Prostate gland (tissue), 2 donors: ENCODE data around the gene GOLGA6A. TPM values are rescaled to one million over a fixed set of nuclear protein-coding genes. Genes with fewer than 3 reads are reported as not detected.
A peak's percentile ranks its signal among the peaks of the same experiment; 100 is the strongest.

Source experiments
- DNase-seq: peaks from one replicate; pipeline ENCODE4 v3.0.0-alpha.2; 2019; ENCODE audit warnings: low spot score
- H3K27ac ChIP-seq, 2 donors: fragments of 200-600 bp; sonication (generic); 2 replicates each; pipeline ENCODE4 v1.5.1; 2017 to 2019
- H3K27me3 ChIP-seq: fragments of 200-600 bp; sonication (generic); replicated peaks from 2 replicates; pipeline ENCODE4 v1.5.1; 2019; ENCODE audit not compliant: insufficient read depth
- H3K36me3 ChIP-seq, 2 donors: fragments of 200-600 bp; sonication (generic); 1 replicate in 1 of 2; 2 replicates in 1 of 2; pipeline versions ENCODE4 v1.5.1 to v1.8.1; 2017 to 2019
- H3K4me1 ChIP-seq: fragments of 200-600 bp; sonication (generic); replicated peaks from 2 replicates; pipeline ENCODE4 v1.5.1; 2019
- H3K4me3 ChIP-seq, 2 donors: fragments of 200-600 bp; sonication (generic); 2 replicates each; pipeline ENCODE4 v1.5.1; 2017 to 2019
- H3K9me3 ChIP-seq: fragments of 200-600 bp; sonication (generic); 2 replicates; pipeline ENCODE4 v1.5.1; 2017
- POLR2A ChIP-seq: fragments of 450-650 bp; IDR thresholded peaks from one replicate; pipeline ENCODE4 v1.6.1; 2016; ENCODE audit warnings: antibody characterized with exemption, mild to moderate bottlenecking
- POLR2AphosphoS5 ChIP-seq: sonication (generic); formaldehyde crosslinking; IDR thresholded peaks from one replicate; pipeline ENCODE4 v1.6.1; 2017; ENCODE audit warnings: antibody characterized with exemption
- WGBS: methylation state at CpG from one replicate; pipeline ENCODE4 v1.1.5; 2018; 5-methylcytosine and 5-hydroxymethylcytosine counted together
- intact Hi-C: fragments of 100-400 bp; cut with DNase I; formaldehyde crosslinking; loops from one replicate; pipeline ENCODE4 v1.14.2; 2022
- total RNA-seq, 2 donors: library from RNA; depleted of rRNA; stranded (reverse); fragments of >200 nt; gene quantifications; one replicate each; pipeline ENCODE4 v1.1.0, GENCODE V29; 2016
- TF ChIP-seq, protein P1 (sequence below), 4 experiments: fragments of 200-600 bp in 2 of 4; fragments of 450-650 bp in 2 of 4; sonication (generic) in 2 of 4; IDR thresholded peaks; 1 replicate in 3 of 4; 2 replicates in 1 of 4; pipeline ENCODE4 v1.5.1; 2016 to 2019; ENCODE audit warnings: antibody characterized with exemption in 4 of 4, mild to moderate bottlenecking in 2 of 4, moderate library complexity in 2 of 4

GOLGA6A gene
- total RNA-seq, 2 donors from 2014 or later = 4.4 TPM; not detected in 1

DNA sequence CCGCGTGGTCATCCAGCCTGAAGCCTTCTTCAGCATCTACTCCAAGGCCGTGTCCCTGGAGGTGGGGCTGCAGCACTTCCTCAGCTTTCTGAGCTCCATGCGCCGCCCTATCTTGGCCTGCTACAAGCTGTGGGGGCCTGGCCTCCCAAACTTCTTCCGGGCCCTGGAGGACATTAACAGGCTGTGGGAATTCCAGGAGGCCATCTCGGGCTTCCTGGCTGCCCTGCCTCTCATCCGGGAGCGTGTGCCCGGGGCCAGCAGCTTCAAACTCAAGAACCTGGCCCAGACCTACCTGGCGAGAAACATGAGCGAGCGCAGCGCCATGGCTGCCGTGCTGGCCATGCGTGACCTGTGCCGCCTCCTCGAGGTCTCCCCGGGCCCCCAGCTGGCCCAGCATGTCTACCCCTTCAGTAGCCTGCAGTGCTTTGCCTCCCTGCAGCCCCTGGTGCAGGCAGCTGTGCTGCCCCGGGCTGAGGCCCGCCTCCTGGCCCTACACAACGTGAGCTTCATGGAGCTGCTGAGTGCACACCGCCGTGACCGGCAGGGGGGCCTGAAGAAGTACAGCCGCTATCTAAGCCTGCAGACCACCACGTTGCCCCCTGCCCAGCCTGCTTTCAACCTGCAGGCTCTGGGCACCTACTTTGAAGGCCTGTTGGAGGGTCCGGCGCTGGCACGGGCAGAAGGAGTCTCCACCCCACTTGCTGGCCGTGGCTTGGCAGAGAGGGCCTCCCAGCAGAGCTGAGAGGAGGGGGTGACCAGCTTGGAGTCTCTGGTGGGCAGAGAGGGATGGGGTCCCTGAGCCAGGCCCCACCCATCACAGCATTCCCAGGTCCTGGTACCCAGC, 37.9 kb downstream of the GOLGA6A start:
- intact Hi-C loops = no loop called here
- Histone ChIP-seq H3K4me3 (no peak overlapping the region), H3K4me1 (no peaks in the 10 kb centered on the region), H3K27ac (no peak overlapping the region), H3K36me3 (peaks cover 0 to 5% of the 10 kb centered on the region in 2 donors), H3K27me3 (no peaks in the 10 kb centered on the region), H3K9me3 (no peaks in the 10 kb centered on the region)
- WGBS = 85% methylated on average over 31 of the region's 31 CpGs
- no peak for TF ChIP-seq POLR2AphosphoS5
- no peak for TF ChIP-seq POLR2A
- no peak for DNase-seq

DNA sequence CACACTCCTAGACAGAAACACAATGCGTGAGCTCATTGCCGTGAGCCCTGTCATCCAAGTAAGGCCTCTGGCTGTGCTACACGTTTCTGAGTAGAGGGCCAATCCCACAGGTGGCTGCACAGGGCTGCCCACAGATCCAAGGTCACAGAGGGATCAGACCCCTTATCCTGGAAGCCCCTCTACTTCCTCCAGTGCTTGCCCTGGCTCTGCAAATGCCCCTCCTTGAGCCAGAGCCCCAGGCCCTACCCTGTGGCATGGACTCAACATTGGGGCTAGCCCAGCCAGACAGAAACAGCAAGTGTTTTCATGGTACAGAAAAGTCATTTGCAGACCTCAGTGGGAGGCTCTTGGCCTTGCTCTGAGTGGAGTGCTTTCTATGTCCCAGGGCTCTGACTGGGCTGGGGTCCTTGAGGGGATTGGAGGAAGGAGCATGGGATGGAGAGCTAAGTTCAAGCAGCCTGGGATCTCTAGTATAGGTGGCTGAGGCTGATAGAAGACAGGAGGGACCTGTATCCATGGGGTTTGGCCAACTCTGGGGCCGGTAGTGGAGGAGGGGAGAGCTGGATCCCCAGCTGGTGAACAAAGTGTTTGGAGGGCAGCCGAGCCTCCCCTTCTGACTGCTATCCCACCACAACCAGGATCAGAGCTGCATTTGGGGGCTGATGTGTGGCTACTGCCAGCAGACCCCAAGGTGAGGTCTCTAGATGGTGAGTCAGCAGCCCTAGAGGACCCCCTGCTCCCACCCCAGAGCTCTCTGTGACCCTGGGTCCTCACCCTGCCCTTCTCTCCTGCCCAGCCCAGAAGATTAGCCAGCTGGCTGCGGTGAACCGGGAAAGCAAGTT, 38.7 kb downstream of the GOLGA6A start:
- WGBS = 76% methylated on average over 7 of the region's 7 CpGs
- no peaks in the 10 kb centered on the region for H3K4me1 ChIP-seq
- DNase-seq = no peak

DNA sequence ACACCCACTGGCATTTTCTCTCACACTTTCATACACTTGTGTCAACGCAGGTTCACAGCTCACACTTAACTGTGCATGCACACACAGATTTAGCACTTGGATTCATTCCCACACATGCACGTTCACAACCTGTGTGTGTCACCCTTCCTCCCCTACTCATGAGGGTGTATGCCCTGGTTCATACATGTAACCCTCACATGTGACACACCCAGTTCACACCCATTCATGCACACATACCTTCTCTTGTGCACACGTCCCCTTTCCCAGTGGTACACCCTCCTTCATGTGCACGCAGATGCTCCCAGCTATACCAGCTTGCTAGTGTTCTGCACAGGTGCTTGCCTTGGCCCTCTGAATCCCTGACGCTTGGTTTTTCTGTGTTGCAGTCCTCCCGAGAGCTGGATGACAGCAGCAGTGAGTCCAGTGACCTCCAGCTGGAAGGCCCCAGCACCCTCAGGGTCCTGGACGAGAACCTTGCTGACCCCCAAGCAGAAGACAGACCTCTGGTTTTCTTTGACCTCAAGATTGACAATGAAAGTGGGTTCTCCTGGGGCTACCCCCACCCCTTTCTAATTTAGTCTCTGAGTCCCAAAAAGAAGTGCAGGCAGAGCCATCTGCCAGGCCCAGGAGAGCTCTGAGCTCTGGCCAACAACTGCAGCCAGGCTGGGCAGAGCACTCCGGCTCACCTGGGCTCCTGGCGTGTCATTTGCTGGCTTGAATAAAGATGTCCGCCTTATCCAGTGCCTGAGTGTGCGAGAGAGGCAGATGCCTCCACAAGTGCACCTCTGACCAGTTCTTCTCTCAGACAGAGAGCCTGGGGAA, 39.5 kb downstream of the GOLGA6A start:
- TF ChIP-seq POLR2A = no peak
- TF ChIP-seq, protein P1, sequence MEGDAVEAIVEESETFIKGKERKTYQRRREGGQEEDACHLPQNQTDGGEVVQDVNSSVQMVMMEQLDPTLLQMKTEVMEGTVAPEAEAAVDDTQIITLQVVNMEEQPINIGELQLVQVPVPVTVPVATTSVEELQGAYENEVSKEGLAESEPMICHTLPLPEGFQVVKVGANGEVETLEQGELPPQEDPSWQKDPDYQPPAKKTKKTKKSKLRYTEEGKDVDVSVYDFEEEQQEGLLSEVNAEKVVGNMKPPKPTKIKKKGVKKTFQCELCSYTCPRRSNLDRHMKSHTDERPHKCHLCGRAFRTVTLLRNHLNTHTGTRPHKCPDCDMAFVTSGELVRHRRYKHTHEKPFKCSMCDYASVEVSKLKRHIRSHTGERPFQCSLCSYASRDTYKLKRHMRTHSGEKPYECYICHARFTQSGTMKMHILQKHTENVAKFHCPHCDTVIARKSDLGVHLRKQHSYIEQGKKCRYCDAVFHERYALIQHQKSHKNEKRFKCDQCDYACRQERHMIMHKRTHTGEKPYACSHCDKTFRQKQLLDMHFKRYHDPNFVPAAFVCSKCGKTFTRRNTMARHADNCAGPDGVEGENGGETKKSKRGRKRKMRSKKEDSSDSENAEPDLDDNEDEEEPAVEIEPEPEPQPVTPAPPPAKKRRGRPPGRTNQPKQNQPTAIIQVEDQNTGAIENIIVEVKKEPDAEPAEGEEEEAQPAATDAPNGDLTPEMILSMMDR (IDR thresholded peaks at IDR 0.05) = no peak
- no peak for TF ChIP-seq POLR2AphosphoS5
- Histone ChIP-seq H3K4me3 (no peak overlapping the region), H3K4me1 (no peaks in the 10 kb centered on the region), H3K27ac (no peak overlapping the region), H3K9me3 (no peaks in the 10 kb centered on the region), H3K36me3 (peaks cover 0 to 5% of the 10 kb centered on the region in 2 donors), H3K27me3 (no peaks in the 10 kb centered on the region)
- WGBS = 94% methylated on average over 10 of the region's 11 CpGs
- DNase-seq = no peak
- intact Hi-C loops = no loop called here

More for the DNA sequence above, 38.7 kb downstream of the GOLGA6A start:
- Histone ChIP-seq H3K36me3 (peaks cover 0 to 5% of the 10 kb centered on the region in 2 donors), H3K27me3 (no peaks in the 10 kb centered on the region), H3K9me3 (no peaks in the 10 kb centered on the region), H3K4me3 (no peak overlapping the region), H3K27ac (no peak overlapping the region)
- TF ChIP-seq POLR2AphosphoS5 = no peak
- no peak for TF ChIP-seq POLR2A
- intact Hi-C loops = no loop called here

DNA sequence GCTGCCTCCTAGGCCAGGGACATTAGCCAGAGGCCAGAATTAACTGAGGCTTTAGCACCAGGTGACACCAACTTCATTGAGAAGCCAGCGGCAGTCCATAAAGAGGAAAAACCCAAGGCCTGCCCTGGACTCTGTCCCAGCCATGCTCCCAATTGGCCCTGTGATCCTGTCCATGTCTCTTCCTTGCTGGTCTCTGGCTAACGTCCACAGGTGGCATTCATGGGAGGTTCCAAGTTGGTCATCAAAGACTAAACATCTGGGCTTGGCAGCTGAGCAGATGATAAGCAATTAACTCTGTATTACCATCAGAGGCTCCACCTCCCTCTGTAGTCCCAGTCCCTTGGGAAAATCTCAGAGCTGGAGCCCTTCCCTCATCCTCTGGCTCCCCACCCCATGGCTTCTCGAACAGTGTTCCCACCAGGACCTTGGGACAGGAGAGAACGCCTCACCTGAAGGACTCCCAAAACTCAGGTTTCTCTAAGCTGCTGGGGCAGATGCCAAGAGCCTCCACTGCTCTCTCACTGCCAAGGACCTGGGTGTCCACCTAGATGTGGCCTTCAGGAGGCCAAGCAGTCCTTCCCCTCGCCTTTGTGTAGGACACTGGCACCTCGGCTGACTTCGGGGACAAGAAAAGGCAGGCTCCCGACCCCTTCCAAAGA, 40.4 kb downstream of the GOLGA6A start:
- no peak overlapping the region for H3K27ac ChIP-seq

DNA sequence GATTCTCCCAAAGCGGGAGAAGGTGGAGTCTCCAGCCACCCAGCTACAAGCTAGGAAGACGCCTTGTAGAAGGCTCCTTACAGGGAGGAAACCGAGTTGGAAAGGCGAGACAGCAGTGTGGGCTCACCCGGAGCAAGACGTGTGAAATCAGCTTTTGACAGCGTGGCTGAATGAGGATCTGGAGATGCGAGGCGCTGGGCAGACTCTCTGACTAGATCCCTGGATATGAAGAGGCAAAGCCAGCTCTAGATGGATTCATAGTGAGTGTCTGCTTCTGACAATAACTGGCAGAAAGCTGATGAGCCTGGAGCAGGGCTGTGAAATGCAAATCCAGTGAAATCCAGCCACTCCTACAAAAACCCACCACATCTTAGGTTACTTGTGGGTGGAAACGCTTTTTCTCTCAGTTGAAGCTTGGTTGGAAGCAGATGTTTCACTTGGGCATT, 41.0 kb downstream of the GOLGA6A start:
- TF ChIP-seq, protein P1 (IDR thresholded peaks at IDR 0.05) = no peak
- TF ChIP-seq POLR2A (no peak), POLR2AphosphoS5 (no peak)
- Histone ChIP-seq H3K36me3 (peaks cover 0 to 5% of the 10 kb centered on the region in 2 donors), H3K27me3 (no peaks in the 10 kb centered on the region), H3K4me1 (no peaks in the 10 kb centered on the region), H3K9me3 (no peaks in the 10 kb centered on the region), H3K4me3 (no peak overlapping the region), H3K27ac (peak overlapping the region in 1 of 2 donors; percentile 50)
- no peak for DNase-seq
- 82% methylated on average over 10 of the region's 10 CpGs for WGBS
- intact Hi-C loops = no loop called here

More for the DNA sequence above, 40.4 kb downstream of the GOLGA6A start:
- H3K9me3 ChIP-seq = no peaks in the 10 kb centered on the region
- TF ChIP-seq POLR2A = no peak
- no peak for TF ChIP-seq POLR2AphosphoS5
- TF ChIP-seq, protein P1 (IDR thresholded peaks at IDR 0.05) = no peak
- DNase-seq = no peak
- no peaks in the 10 kb centered on the region for H3K27me3 ChIP-seq
- H3K4me1 ChIP-seq = no peaks in the 10 kb centered on the region
- WGBS = 91% methylated on average over 8 of the region's 8 CpGs
- intact Hi-C loops = no loop called here
- peaks cover 0 to 5% of the 10 kb centered on the region in 2 donors for H3K36me3 ChIP-seq
- no peak overlapping the region for H3K4me3 ChIP-seq
